Activated CD8-positive, alpha-beta T cell treated with anti-CD3 and anti-CD28 coated beads, Interleukin-2, amount 10 ng/mL, durations not matched to agents 7 days and 5 days (primary cell): ENCODE results near the gene QRFPR. TPM values are rescaled to one million over a fixed set of nuclear protein-coding genes. Genes with fewer than 3 reads are reported as not detected.
"Not testable (repeated sequence)": the region's sequence is repeated elsewhere in the genome, so short reads cannot be mapped to it uniquely, and the experiment has no call there.

Source experiments
- ATAC-seq: fragments of 150-1000 bp; cut with Tn5 transposase; one replicate; pipeline ENCODE4 v1.10.0; 2021; ENCODE audit warnings: moderate library complexity
- CTCF ChIA-PET: fragments of 350-600 bp; sonication (Branson Sonifier 250); formaldehyde crosslinking; loops from one replicate; lab custom pipeline; 2021; ENCODE audit warnings: antibody characterized with exemption; lab: Charles Lee
- POLR2A ChIA-PET: fragments of 350-600 bp; sonication (Branson Sonifier 250); formaldehyde crosslinking; loops from one replicate; lab custom pipeline; 2021; ENCODE audit warnings: antibody characterized with exemption; lab: Charles Lee
- DNase-seq: peaks from one replicate; pipeline ENCODE4 v3.0.0-alpha.2; 2020
- H3K27ac Mint-ChIP-seq: one replicate; pipeline ENCODE4 v1.8.0; 2021; ENCODE audit warnings: mild to moderate bottlenecking, mixed read lengths
- H3K27me3 Mint-ChIP-seq: one replicate; pipeline ENCODE4 v1.8.0; 2021; ENCODE audit warnings: low read depth, mixed read lengths
- H3K36me3 Mint-ChIP-seq: one replicate; pipeline ENCODE4 v1.8.0; 2021; ENCODE audit warnings: low read depth, mixed read lengths
- H3K4me1 Mint-ChIP-seq: one replicate; pipeline ENCODE4 v1.8.0; 2021; ENCODE audit warnings: low read depth, mixed read lengths
- H3K4me3 Mint-ChIP-seq: one replicate; pipeline ENCODE4 v1.8.0; 2021; ENCODE audit warnings: mild to moderate bottlenecking, mixed read lengths
- H3K9me3 Mint-ChIP-seq: one replicate; pipeline ENCODE4 v1.8.0; 2022; ENCODE audit warnings: mixed read lengths; ENCODE audit not compliant: insufficient read depth
- total RNA-seq, 2 experiments: library from RNA; stranded (reverse); gene quantifications; one replicate each; pipeline ENCODE4 v1.2.3, GENCODE V29; 2021

Gene QRFPR
- not detected for total RNA-seq

DNA sequence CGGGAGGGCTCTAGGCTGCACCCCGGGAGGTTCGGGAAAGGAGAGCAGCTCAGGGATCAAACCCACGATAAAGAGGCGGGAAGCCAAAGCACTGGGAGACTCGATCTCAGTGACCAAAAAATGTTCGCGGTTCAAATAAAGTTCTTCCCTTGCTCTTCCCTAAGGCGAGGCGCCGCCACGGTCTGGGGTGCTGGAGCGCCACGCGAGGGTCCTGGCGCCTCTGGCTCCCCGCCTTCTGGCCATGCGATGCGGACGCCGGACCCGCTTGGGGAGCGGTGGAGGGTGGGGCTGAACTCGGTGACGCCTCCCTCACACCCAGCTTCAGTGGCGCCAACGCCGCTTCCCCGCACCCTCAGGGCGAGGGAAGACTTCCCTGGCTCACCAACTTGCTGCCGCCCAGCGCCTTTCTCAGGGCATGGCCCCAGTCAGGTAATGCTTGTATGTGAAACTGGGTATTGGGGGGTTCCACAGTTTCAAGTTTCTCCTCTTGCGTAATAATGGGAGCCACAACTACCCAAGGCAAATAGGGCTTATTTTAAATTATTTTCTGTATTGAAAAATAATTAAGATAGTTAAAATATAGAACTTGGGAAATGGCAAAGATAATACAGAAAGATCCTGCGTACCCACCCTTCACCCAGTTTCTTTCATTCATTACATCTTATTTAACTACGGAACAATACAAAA lies at the start of gene QRFPR:
Gene QRFPR, minus strand, starts transcription at position 243 of the 687 bp plus-strand sequence. CDS start 371 bp downstream, outside the sequence.
- CTCF ChIA-PET = interaction anchor here (1.0 to 1.6 kb wide), 2 partner anchors 10 to 74 kb away, joined by 5 read pairs; no protein-coding TSS in a partner anchor
- ATAC-seq = peak; percentile 52
- peaks cover 60% of the 10 kb centered on the region for H3K27me3 Mint-ChIP-seq
- no peaks in the 10 kb centered on the region for H3K9me3 Mint-ChIP-seq
- peaks cover 9% of the 10 kb centered on the region for H3K4me1 Mint-ChIP-seq
- no peaks in the 10 kb centered on the region for H3K36me3 Mint-ChIP-seq
- no peak within 1 kb of the TSS for H3K27ac Mint-ChIP-seq
- peak within 1 kb of the TSS; percentile 12 for H3K4me3 Mint-ChIP-seq
- POLR2A ChIA-PET = no interaction called here
- no peak for DNase-seq

GRCh38 chr4:121428721-121429120 lies 47.9 kb upstream of the QRFPR start:
- ChIA-PET POLR2A (no interaction called here), CTCF (no interaction called here)
- DNase-seq (no peak), ATAC-seq (no peak)
- Mint-ChIP-seq H3K4me3 (no peak overlapping the region), H3K4me1 (no peaks in the 10 kb centered on the region), H3K27ac (no peak overlapping the region), H3K9me3 (no peaks in the 10 kb centered on the region), H3K36me3 (no peaks in the 10 kb centered on the region), H3K27me3 (peaks cover 2% of the 10 kb centered on the region)

DNA sequence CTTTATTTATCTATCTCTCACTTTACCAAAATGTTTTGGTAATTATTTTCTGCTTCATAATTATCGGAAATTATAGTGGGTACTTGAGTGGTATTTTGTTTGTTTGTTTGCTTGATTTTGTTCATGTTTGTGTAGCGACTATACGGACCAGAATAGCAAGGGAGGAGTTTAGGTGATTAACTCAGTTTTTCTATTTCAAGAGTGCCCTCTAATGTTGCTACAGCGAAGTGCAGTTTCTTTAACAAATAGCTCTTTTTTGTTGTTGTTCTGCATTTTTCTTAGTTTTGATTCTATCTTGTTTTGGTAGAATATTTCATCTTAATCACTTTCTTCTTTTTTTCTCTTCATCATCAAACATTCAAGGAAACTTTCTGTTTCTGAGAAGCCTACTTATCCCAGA lies 40.8 kb upstream of the QRFPR start:
- ChIA-PET CTCF (interaction anchor here (1.4 to 2.1 kb wide), 2 partner anchors 51 to 230 kb away, joined by 6 to 8 read pairs; no protein-coding TSS in a partner anchor), POLR2A (no interaction called here)
- Mint-ChIP-seq H3K27ac (no peak overlapping the region), H3K27me3 (peaks cover 2% of the 10 kb centered on the region), H3K4me3 (no peak overlapping the region), H3K36me3 (no peaks in the 10 kb centered on the region), H3K4me1 (no peaks in the 10 kb centered on the region), H3K9me3 (no peaks in the 10 kb centered on the region)
- DNase-seq (no peak), ATAC-seq (no peak)

DNA sequence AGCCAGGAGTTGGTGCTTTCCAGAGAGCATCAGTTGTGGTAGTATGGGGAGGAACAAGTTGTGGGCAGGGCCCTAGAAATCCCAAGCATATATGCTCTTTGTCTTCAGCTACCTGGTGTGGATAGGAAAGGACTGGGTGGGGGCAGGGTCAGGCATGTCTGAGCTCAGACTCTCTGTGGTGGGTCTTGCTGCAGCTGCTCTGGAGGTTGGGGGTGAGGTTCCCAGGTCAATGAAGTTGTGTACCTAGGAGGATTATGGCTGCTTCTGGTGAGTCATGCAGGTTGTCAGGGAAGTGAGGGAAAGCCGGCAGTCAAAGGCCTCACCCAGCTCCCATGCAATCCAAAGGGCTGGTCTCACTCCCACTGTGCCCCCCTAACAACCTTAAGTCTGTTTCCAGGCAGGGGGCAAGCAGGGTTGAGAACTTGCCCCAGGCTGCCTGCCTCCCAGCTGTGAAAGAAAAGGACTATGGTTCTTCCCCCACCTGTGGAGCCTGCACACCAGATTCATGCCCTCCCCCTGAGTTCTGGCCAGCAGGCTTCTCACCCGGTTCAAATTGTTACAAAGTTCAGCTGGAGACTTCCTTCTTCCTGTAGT lies 30.4 kb upstream of the QRFPR start:
- CTCF ChIA-PET = no interaction called here
- Mint-ChIP-seq H3K9me3 (no peaks in the 10 kb centered on the region), H3K27me3 (peaks cover 4% of the 10 kb centered on the region), H3K27ac (no peak overlapping the region), H3K36me3 (no peaks in the 10 kb centered on the region), H3K4me3 (no peak overlapping the region), H3K4me1 (no peaks in the 10 kb centered on the region)
- DNase-seq (no peak), ATAC-seq (no peak)
- POLR2A ChIA-PET = interaction anchor here (0.6 kb wide), 1 partner anchor 66 kb away, joined by 5 read pairs; no protein-coding TSS in a partner anchor

DNA sequence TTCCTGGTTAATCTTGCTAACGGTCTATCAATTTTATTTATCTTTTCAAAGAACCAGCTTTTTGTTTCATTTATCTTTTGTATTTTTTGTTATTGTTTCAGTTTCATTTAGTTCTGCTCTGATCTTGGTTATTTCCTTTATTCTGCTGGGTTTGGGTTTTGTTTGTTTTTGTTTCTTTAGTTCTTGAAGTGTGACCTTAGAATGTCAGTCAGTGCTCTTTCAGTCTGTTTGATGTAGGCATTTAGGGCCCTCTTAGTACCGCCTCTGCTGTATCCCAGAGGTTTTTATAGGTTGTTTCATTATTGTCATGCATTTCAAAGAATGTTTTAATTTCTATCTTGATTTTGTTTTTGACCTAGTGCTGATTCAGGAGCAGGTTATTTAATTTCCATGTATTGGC lies 27.7 kb upstream of the QRFPR start:
- not testable (repeated sequence) for H3K4me1 Mint-ChIP-seq, ATAC-seq, DNase-seq, H3K9me3 Mint-ChIP-seq, H3K27me3 Mint-ChIP-seq, H3K27ac Mint-ChIP-seq, H3K36me3 Mint-ChIP-seq, H3K4me3 Mint-ChIP-seq
- POLR2A ChIA-PET = interaction anchor here (0.6 kb wide), 1 partner anchor 414 kb away, joined by 3 read pairs; no protein-coding TSS in a partner anchor
- CTCF ChIA-PET = interaction anchor here (1.2 kb wide), 1 partner anchor 32 kb away, joined by 3 read pairs; no protein-coding TSS in a partner anchor

- H3K27me3 Mint-ChIP-seq = peaks cover 5% of the 10 kb centered on the region
- H3K27ac Mint-ChIP-seq = no peak overlapping the region
- POLR2A ChIA-PET = no interaction called here
- H3K9me3 Mint-ChIP-seq = no peaks in the 10 kb centered on the region
- H3K4me3 Mint-ChIP-seq = no peak overlapping the region
- CTCF ChIA-PET = no interaction called here
- H3K4me1 Mint-ChIP-seq = no peaks in the 10 kb centered on the region
- no peaks in the 10 kb centered on the region for H3K36me3 Mint-ChIP-seq
- ATAC-seq (no peak), DNase-seq (no peak)
Measured at GRCh38 chr4:121400632-121401031, 19.8 kb upstream of the QRFPR start.

- ChIA-PET POLR2A (interaction anchor here (0.8 kb wide), 1 partner anchor 18 kb away, joined by 3 read pairs; no protein-coding TSS in a partner anchor), CTCF (no interaction called here)
- no peaks in the 10 kb centered on the region for H3K4me1 Mint-ChIP-seq
- DNase-seq (no peak), ATAC-seq (no peak)
- no peaks in the 10 kb centered on the region for H3K9me3 Mint-ChIP-seq
- H3K27ac Mint-ChIP-seq = no peak overlapping the region
- H3K36me3 Mint-ChIP-seq = no peaks in the 10 kb centered on the region
- H3K27me3 Mint-ChIP-seq = peaks cover 2% of the 10 kb centered on the region
- H3K4me3 Mint-ChIP-seq = no peak overlapping the region
Measured at GRCh38 chr4:121397941-121398601, 17.3 kb upstream of the QRFPR start.

- H3K27me3 Mint-ChIP-seq = no peaks in the 10 kb centered on the region
- no peaks in the 10 kb centered on the region for H3K9me3 Mint-ChIP-seq
- no peak overlapping the region for H3K4me3 Mint-ChIP-seq
- no peaks in the 10 kb centered on the region for H3K4me1 Mint-ChIP-seq
- H3K27ac Mint-ChIP-seq = no peak overlapping the region
- DNase-seq = no peak
- ATAC-seq = no peak
- CTCF ChIA-PET = no interaction called here
- POLR2A ChIA-PET = interaction anchor here (0.8 kb wide), 1 partner anchor 18 kb away, joined by 3 read pairs; no protein-coding TSS in a partner anchor
- H3K36me3 Mint-ChIP-seq = no peaks in the 10 kb centered on the region
Measured at GRCh38 chr4:121397434-121397833, 16.6 kb upstream of the QRFPR start.

GRCh38 chr4:121392426-121393086 lies 11.7 kb upstream of the QRFPR start:
- DNase-seq = no peak
- no peaks in the 10 kb centered on the region for H3K36me3 Mint-ChIP-seq
- H3K27ac Mint-ChIP-seq = no peak overlapping the region
- H3K4me1 Mint-ChIP-seq = no peaks in the 10 kb centered on the region
- CTCF ChIA-PET = interaction anchor here (1.1 kb wide), 1 partner anchor 200 kb away, joined by 3 read pairs; no protein-coding TSS in a partner anchor
- H3K9me3 Mint-ChIP-seq = no peaks in the 10 kb centered on the region
- no peak for ATAC-seq
- H3K4me3 Mint-ChIP-seq = no peak overlapping the region
- peaks cover 13% of the 10 kb centered on the region for H3K27me3 Mint-ChIP-seq
- POLR2A ChIA-PET = no interaction called here

DNA sequence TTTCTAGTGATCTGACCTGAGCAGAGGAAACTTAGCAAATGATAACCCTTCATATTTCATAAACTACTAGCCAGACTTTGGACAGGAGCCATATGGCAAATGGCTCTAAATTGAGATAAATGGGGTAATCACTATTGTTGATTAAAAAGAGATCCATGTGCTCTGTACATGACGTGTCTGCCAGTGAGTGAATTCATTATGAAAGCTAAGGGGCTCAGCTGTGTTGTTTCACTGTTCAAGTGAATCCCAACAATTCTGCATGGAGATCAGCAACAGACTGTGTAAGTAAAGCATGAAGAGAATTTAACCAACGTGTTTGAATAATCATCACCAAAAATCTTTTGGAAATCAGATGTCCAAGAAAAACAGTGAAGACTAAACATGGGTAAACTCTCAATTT lies 9.5 kb upstream of the QRFPR start:
- H3K4me1 Mint-ChIP-seq = no peaks in the 10 kb centered on the region
- no peaks in the 10 kb centered on the region for H3K36me3 Mint-ChIP-seq
- no peak for ATAC-seq
- no peak overlapping the region for H3K27ac Mint-ChIP-seq
- no peak overlapping the region for H3K4me3 Mint-ChIP-seq
- H3K9me3 Mint-ChIP-seq = no peaks in the 10 kb centered on the region
- peaks cover 23% of the 10 kb centered on the region for H3K27me3 Mint-ChIP-seq
- no peak for DNase-seq
- ChIA-PET CTCF (no interaction called here), POLR2A (no interaction called here)

DNA sequence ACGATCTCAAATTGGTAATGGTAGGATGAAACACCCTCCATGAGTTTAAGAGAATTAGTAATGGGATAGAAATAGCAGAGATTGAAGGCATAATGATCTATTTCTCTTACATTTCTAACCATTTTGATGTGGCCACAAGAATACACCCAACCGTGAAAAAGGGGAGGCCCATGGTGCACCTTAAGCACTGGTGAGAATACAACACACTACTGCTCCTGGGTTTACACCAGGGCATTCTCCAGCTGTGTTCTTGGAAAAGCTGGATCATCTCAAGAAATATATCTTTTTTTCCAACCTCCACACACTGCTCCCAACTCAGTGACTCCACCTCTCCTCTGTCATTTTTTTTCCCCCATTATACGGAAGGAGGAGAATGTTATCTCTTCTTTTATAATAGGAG lies 1.5 kb downstream of the QRFPR start:
- POLR2A ChIA-PET = no interaction called here
- no peak overlapping the region for H3K4me3 Mint-ChIP-seq
- DNase-seq (no peak), ATAC-seq (no peak)
- no peaks in the 10 kb centered on the region for H3K9me3 Mint-ChIP-seq
- H3K27ac Mint-ChIP-seq = no peak overlapping the region
- H3K4me1 Mint-ChIP-seq = peaks cover 9% of the 10 kb centered on the region
- H3K36me3 Mint-ChIP-seq = no peaks in the 10 kb centered on the region
- peaks cover 61% of the 10 kb centered on the region for H3K27me3 Mint-ChIP-seq
- CTCF ChIA-PET = no interaction called here
